Activated CD8-positive, alpha-beta memory T cell treated with anti-CD3 and anti-CD28 coated beads, Interleukin-2, amount 10 ng/mL, durations not matched to agents 7 days and 5 days (primary cell): ENCODE data around the gene GFRA3. TPM values are rescaled to one million over a fixed set of nuclear protein-coding genes. Genes with fewer than 3 reads are reported as not detected.
A peak's percentile ranks its signal among the peaks of the same experiment; 100 is the strongest.

Experiments used
- ATAC-seq: fragments of 150-1000 bp; cut with Tn5 transposase; one replicate; pipeline ENCODE4 v1.10.0; 2021; ENCODE audit warnings: moderate library complexity
- CTCF ChIA-PET: fragments of 350-600 bp; sonication (Branson Sonifier 250); formaldehyde crosslinking; loops from one replicate; lab custom pipeline; 2021; ENCODE audit warnings: antibody characterized with exemption; lab: Charles Lee
- DNase-seq: peaks from one replicate; pipeline ENCODE4 v3.0.0-alpha.2; 2020
- H3K27ac Mint-ChIP-seq: one replicate; pipeline ENCODE4 v1.8.0; 2021; ENCODE audit warnings: mild to moderate bottlenecking, mixed read lengths
- H3K27me3 Mint-ChIP-seq: one replicate; pipeline ENCODE4 v1.8.0; 2021; ENCODE audit warnings: mixed read lengths
- H3K36me3 Mint-ChIP-seq: one replicate; pipeline ENCODE4 v1.8.0; 2021; ENCODE audit warnings: mild to moderate bottlenecking, mixed read lengths
- H3K4me1 Mint-ChIP-seq: one replicate; pipeline ENCODE4 v1.8.0; 2021; ENCODE audit warnings: mixed read lengths
- H3K4me3 Mint-ChIP-seq: one replicate; pipeline ENCODE4 v1.8.0; 2021; ENCODE audit warnings: mild to moderate bottlenecking, moderate library complexity, mixed read lengths
- H3K9me3 Mint-ChIP-seq: one replicate; pipeline ENCODE4 v1.8.0; 2022; ENCODE audit warnings: low read depth, mixed read lengths
- total RNA-seq, 2 experiments: library from RNA; stranded (reverse); gene quantifications; one replicate each; pipeline ENCODE4 v1.2.3, GENCODE V29; 2021

GFRA3 gene
- total RNA-seq, 2 experiments from 2014 or later, result 0.15 to 0.19 TPM

- CTCF ChIA-PET, result interaction anchor here (0.6 to 1.3 kb wide), 4 partner anchors 19 to 110 kb away, joined by 3 to 4 read pairs (median 4); partner anchors contain the start of gene KDM3B
- peaks cover 60% of the 10 kb centered on the region for H3K27me3 Mint-ChIP-seq
- peak; percentile 75 for ATAC-seq
Measured at GRCh38 chr5:138241688-138242571, 32.5 kb downstream of the GFRA3 start.

DNA sequence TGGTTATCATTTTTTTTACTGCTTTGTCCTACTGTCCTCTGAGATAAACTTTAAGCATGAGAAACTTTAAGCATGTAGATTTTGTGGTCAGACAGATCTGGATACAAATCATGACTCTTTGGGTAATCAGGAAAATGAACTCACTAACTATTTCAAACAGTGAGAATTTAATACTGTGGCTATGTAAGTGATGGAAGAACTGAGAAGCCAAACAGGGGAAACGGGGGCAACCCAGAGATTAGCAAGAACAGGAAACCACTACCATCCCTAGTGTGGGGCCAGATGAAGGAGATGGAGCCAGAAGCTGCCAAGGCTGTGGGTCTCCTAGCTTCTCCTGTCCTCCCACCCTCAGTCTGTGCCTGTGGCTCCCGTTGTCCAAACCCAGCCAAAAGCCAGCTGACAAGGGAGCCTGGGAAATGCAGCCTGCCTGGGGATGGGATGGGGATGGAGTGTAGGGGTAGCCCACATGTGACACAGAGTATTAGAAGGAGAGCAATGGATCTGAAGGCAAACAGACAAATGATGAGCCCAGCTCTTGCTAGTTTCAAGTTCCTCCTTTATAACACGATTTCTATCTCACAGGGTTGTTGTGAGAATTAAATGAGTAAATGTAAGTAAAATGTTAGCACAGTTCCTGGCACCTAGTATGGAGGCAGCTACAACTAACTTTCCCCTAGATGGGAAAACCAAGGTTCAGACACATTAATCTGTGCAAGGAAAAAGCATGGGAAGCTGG, 33.6 kb downstream of the GFRA3 start:
- CTCF ChIA-PET, result interaction anchor here (1.5 kb wide), 1 partner anchor 10 kb away, joined by 3 read pairs; no protein-coding TSS in a partner anchor
- H3K4me1 Mint-ChIP-seq, result peaks cover 16% of the 10 kb centered on the region
- DNase-seq (peak; percentile 42), ATAC-seq (peak; percentile 31)
- H3K36me3 Mint-ChIP-seq, result no peaks in the 10 kb centered on the region
- peaks cover 63% of the 10 kb centered on the region for H3K27me3 Mint-ChIP-seq
- H3K27ac Mint-ChIP-seq, result no peak overlapping the region
- H3K9me3 Mint-ChIP-seq, result no peaks in the 10 kb centered on the region
- H3K4me3 Mint-ChIP-seq, result no peak overlapping the region

More at GRCh38 chr5:138241688-138242571, 32.5 kb downstream of the GFRA3 start:
- no peak for DNase-seq
- Mint-ChIP-seq H3K4me3 (peak overlapping the region; percentile 30), H3K9me3 (no peaks in the 10 kb centered on the region), H3K36me3 (no peaks in the 10 kb centered on the region), H3K27ac (no peak overlapping the region), H3K4me1 (peaks cover 16% of the 10 kb centered on the region)

DNA sequence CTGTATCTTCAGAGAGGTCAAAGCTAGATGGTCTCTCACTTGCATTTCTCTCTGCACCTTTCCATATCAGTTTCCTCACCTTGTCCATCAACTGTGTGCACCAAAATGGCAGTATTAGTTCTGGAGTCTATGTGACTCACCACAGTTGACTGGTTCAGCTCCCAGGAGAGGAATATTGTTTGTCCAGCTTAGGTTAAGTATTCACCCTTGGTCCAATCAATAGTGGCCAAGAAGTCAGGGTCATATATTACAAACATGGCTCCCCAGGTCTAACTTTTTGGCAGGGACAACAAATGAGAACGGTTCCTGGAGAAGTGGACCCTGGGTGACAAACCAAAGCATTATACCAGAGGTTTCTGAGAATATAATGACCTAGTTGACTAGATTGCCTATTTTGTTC, 36.4 kb downstream of the GFRA3 start:
- no peak for DNase-seq
- Mint-ChIP-seq H3K4me3 (no peak overlapping the region), H3K4me1 (peaks cover 16% of the 10 kb centered on the region), H3K36me3 (no peaks in the 10 kb centered on the region), H3K9me3 (no peaks in the 10 kb centered on the region), H3K27me3 (peaks cover 54% of the 10 kb centered on the region), H3K27ac (no peak overlapping the region)
- CTCF ChIA-PET, result interaction anchor here (1.2 kb wide), 1 partner anchor 29 kb away, joined by 3 read pairs; no protein-coding TSS in a partner anchor
- ATAC-seq, result no peak

DNA sequence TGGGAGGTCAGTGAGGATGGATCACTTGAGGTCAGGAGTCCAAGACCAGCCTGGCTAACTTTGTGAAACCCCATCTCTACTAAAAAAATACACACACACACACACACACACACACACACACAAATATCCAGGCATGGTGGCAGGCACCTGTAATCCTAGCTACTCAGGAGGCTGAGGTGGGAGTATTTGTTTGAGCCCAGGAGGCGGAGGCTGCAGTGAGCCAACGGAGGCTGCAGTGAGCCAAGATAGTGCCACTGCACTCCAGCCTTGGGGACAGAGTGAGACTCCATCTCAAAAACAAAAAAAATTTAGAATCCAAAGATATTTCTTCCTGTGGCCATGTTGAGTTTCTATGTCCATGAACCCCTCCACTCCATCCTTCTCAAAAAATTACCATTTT, 39.8 kb downstream of the GFRA3 start:
- DNase-seq (no peak), ATAC-seq (no peak)
- no peaks in the 10 kb centered on the region for H3K36me3 Mint-ChIP-seq
- peaks cover 40% of the 10 kb centered on the region for H3K27me3 Mint-ChIP-seq
- H3K4me1 Mint-ChIP-seq, result peaks cover 1% of the 10 kb centered on the region
- H3K27ac Mint-ChIP-seq, result no peak overlapping the region
- H3K9me3 Mint-ChIP-seq, result no peaks in the 10 kb centered on the region
- no peak overlapping the region for H3K4me3 Mint-ChIP-seq
- CTCF ChIA-PET, result no interaction called here

DNA sequence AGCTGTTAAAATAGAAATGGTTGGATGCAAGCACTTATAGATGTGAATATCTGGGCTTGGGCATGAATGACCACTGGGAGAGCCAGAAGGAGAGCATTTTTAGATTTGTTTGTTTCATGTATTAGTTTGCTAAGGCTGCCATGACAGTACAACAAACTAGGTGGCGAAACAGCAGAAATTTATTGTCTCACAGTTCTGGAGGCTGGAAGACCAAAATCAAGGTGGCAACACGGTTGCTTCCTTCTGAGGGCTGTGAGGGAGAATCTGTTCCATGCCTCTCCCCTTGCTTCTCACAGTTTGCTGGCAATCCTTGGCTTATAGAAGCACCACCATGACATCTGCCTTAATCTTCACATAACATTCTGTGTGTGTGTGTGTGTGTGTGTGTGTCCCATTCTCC, 41.1 kb downstream of the GFRA3 start:
- CTCF ChIA-PET, result interaction anchor here (0.6 to 1.2 kb wide), 2 partner anchors 16 to 270 kb away, joined by 3 read pairs; no protein-coding TSS in a partner anchor
- Mint-ChIP-seq H3K4me3 (no peak overlapping the region), H3K27ac (no peak overlapping the region), H3K4me1 (no peaks in the 10 kb centered on the region), H3K27me3 (peaks cover 29% of the 10 kb centered on the region), H3K36me3 (no peaks in the 10 kb centered on the region), H3K9me3 (no peaks in the 10 kb centered on the region)
- DNase-seq (no peak), ATAC-seq (no peak)

DNA sequence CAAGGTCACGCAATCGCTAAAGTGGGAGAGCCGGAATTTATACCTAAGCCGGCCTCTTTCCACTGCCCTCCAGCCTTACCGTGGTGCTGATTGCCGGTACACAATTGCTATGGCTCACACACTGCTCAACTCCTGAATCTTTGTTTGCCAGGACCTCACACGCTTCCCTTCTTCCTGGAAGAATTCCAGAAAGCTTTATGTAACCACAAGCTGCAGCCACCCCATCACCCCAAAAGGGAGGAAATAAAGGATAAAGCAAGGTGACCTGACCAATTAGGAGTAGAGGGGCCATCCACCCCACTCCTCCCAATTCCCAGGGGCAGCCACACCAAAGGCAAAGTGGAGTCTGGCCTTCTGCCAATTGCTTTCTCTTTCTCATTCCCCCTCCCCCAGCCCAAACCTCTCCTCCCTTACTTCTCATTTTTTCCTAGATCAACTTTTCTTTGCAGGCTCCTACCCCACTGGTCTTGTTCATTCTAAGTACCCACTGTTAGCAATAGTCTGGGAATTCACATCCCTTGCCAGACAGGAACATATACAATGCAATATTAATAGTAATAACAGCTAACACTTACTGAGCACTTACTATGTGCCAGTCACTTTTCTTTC, 43.3 kb downstream of the GFRA3 start:
- peaks cover 22% of the 10 kb centered on the region for H3K27me3 Mint-ChIP-seq
- DNase-seq (no peak), ATAC-seq (no peak)
- H3K27ac Mint-ChIP-seq, result no peak overlapping the region
- H3K4me3 Mint-ChIP-seq, result no peak overlapping the region
- no peaks in the 10 kb centered on the region for H3K36me3 Mint-ChIP-seq
- no peaks in the 10 kb centered on the region for H3K9me3 Mint-ChIP-seq
- CTCF ChIA-PET, result interaction anchor here (0.5 to 1.3 kb wide), 3 partner anchors 10 to 317 kb away, joined by 3 read pairs; no protein-coding TSS in a partner anchor
- no peaks in the 10 kb centered on the region for H3K4me1 Mint-ChIP-seq

- ATAC-seq (no peak), DNase-seq (no peak)
- Mint-ChIP-seq H3K4me3 (no peak overlapping the region), H3K36me3 (no peaks in the 10 kb centered on the region), H3K4me1 (no peaks in the 10 kb centered on the region), H3K9me3 (no peaks in the 10 kb centered on the region), H3K27me3 (peaks cover 28% of the 10 kb centered on the region), H3K27ac (no peak overlapping the region)
- CTCF ChIA-PET, result interaction anchor here (1.3 to 1.5 kb wide), 2 partner anchors 9 to 10 kb away, joined by 3 to 4 read pairs; no protein-coding TSS in a partner anchor
Measured at GRCh38 chr5:138230261-138230660, 44.2 kb downstream of the GFRA3 start.

- ATAC-seq (no peak), DNase-seq (no peak)
- no peaks in the 10 kb centered on the region for H3K4me1 Mint-ChIP-seq
- no peak overlapping the region for H3K27ac Mint-ChIP-seq
- CTCF ChIA-PET, result interaction anchor here (0.7 to 1.5 kb wide), 2 partner anchors 10 to 340 kb away, joined by 3 to 4 read pairs; no protein-coding TSS in a partner anchor
- no peak overlapping the region for H3K4me3 Mint-ChIP-seq
- no peaks in the 10 kb centered on the region for H3K9me3 Mint-ChIP-seq
- no peaks in the 10 kb centered on the region for H3K36me3 Mint-ChIP-seq
- H3K27me3 Mint-ChIP-seq, result peaks cover 27% of the 10 kb centered on the region
Measured at GRCh38 chr5:138229387-138229786, 45.0 kb downstream of the GFRA3 start.

DNA sequence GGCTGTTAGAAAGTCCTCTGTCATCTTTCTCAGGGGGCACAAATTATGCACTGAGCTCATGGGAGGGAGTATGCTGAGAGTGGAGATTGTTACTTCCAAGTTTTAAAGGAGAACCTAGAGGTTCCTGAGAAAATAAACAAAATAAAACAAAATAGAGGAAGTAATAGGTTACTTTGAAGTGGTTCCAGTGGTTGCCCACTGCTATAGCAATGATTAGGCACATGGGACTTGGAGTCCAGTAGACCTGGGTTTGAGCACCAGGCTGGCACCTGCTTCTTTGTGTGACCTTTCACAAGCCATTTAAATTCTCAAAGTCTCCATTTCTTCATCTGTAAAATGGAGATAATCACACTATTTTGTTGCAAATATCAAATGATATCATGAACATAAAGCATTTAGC, 47.5 kb downstream of the GFRA3 start:
- no peak for ATAC-seq
- H3K9me3 Mint-ChIP-seq, result no peaks in the 10 kb centered on the region
- no peak for DNase-seq
- no peak overlapping the region for H3K4me3 Mint-ChIP-seq
- peaks cover 26% of the 10 kb centered on the region for H3K27me3 Mint-ChIP-seq
- CTCF ChIA-PET, result no interaction called here
- H3K4me1 Mint-ChIP-seq, result peaks cover 6% of the 10 kb centered on the region
- H3K36me3 Mint-ChIP-seq, result no peaks in the 10 kb centered on the region
- H3K27ac Mint-ChIP-seq, result no peak overlapping the region

GRCh38 chr5:138224712-138225111, 49.7 kb downstream of the GFRA3 start:
- CTCF ChIA-PET, result interaction anchor here (1.2 kb wide), 2 partner anchors 45 to 186 kb away, joined by 3 to 4 read pairs; no protein-coding TSS in a partner anchor

GRCh38 chr5:138223532-138223931, 50.9 kb downstream of the GFRA3 start:
- CTCF ChIA-PET, result interaction anchor here (0.6 to 1.5 kb wide), 11 partner anchors 11 to 188 kb away, joined by 3 to 4 read pairs (median 4); partner anchors contain the start of genes CDC23 and CDC25C
- no peaks in the 10 kb centered on the region for H3K9me3 Mint-ChIP-seq
- H3K27ac Mint-ChIP-seq, result no peak overlapping the region
- H3K4me3 Mint-ChIP-seq, result no peak overlapping the region
- peaks cover 26% of the 10 kb centered on the region for H3K27me3 Mint-ChIP-seq
- H3K36me3 Mint-ChIP-seq, result no peaks in the 10 kb centered on the region
- DNase-seq (no peak), ATAC-seq (no peak)
- H3K4me1 Mint-ChIP-seq, result peaks cover 6% of the 10 kb centered on the region

More at GRCh38 chr5:138224712-138225111, 49.7 kb downstream of the GFRA3 start:
- Mint-ChIP-seq H3K27ac (no peak overlapping the region), H3K4me3 (no peak overlapping the region), H3K4me1 (peaks cover 6% of the 10 kb centered on the region), H3K9me3 (no peaks in the 10 kb centered on the region), H3K36me3 (no peaks in the 10 kb centered on the region), H3K27me3 (peaks cover 20% of the 10 kb centered on the region)
- DNase-seq (no peak), ATAC-seq (no peak)

DNA sequence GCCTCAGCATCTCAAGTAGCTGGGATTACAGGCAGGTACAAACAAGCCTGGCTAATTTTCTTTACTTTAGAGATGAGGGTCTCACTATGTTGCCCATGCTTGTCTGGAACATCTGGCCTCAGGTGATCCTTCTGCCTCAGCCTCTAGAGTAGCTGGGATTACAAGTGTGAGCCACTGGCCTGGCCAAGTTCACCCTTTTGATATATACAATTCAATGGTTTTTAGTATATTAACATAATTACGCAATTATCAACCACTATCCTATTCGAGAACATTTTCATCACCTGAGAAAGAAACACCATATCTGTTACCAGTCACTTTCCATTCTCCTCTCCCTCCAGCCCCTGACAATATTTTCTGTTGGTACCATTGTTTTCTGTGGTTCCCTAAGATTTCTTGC, 57.6 kb downstream of the GFRA3 start:
- no peak for ATAC-seq
- no peak overlapping the region for H3K27ac Mint-ChIP-seq
- CTCF ChIA-PET, result interaction anchor here (0.9 kb wide), 1 partner anchor 194 kb away, joined by 4 read pairs; no protein-coding TSS in a partner anchor

More for the DNA sequence above, 57.6 kb downstream of the GFRA3 start:
- H3K36me3 Mint-ChIP-seq, result peaks cover 3% of the 10 kb centered on the region
- H3K4me1 Mint-ChIP-seq, result peaks cover 14% of the 10 kb centered on the region
- no peak for DNase-seq
- peaks cover 10% of the 10 kb centered on the region for H3K27me3 Mint-ChIP-seq
- H3K4me3 Mint-ChIP-seq, result no peak overlapping the region
- H3K9me3 Mint-ChIP-seq, result no peaks in the 10 kb centered on the region
